Right atrium auricular region (tissue), 2 donors: Measurements from ENCODE around the gene RNF214. TPM values are rescaled to one million over a fixed set of nuclear protein-coding genes. Genes with fewer than 3 reads are reported as not detected.

Source experiments
- DNase-seq: peaks from one replicate; pipeline ENCODE4 v3.0.0-alpha.2; 2019; ENCODE audit warnings: low spot score
- H3K27ac ChIP-seq, 2 donors: fragments of 200-600 bp; sonication (generic); 1 replicate in 1 of 2; 2 replicates in 1 of 2; pipeline ENCODE4 v1.5.1; 2016 to 2019
- H3K27me3 ChIP-seq, 2 donors: fragments of 200-600 bp; sonication (generic); one replicate each; pipeline versions ENCODE4 v1.5.1 to v1.6.0; 2017 to 2019
- H3K36me3 ChIP-seq: fragments of 200-600 bp; sonication (generic); one replicate; pipeline ENCODE4 v1.5.1; 2016
- H3K4me1 ChIP-seq, 2 donors: fragments of 200-600 bp; sonication (generic); one replicate each; pipeline versions ENCODE4 v1.5.1 to v1.6.0; 2017 to 2019
- H3K4me3 ChIP-seq, 2 donors: fragments of 200-600 bp; sonication (generic); 1 replicate in 1 of 2; 2 replicates in 1 of 2; pipeline ENCODE4 v1.5.1; 2017 to 2019; ENCODE audit warnings: mild to moderate bottlenecking in 1 of 2, moderate library complexity in 1 of 2
- H3K9me3 ChIP-seq, 2 donors: fragments of 200-600 bp; sonication (generic); one replicate each; pipeline ENCODE4 v1.5.1; 2019
- total RNA-seq, 2 donors: library from RNA; depleted of rRNA; stranded (reverse); fragments of >200 nt; gene quantifications; one replicate each; pipeline ENCODE4 v1.1.0, GENCODE V29; 2016
- TF ChIP-seq, protein P1 (sequence below), 2 donors: fragments of 200-600 bp; sonication (generic); IDR thresholded peaks; one replicate each; pipeline ENCODE4 v1.5.1; 2019; ENCODE audit warnings: antibody characterized with exemption in 2 of 2

The RNF214 gene
- total RNA-seq, 2 donors from 2014 or later = 11.0 to 11.5 TPM

DNA sequence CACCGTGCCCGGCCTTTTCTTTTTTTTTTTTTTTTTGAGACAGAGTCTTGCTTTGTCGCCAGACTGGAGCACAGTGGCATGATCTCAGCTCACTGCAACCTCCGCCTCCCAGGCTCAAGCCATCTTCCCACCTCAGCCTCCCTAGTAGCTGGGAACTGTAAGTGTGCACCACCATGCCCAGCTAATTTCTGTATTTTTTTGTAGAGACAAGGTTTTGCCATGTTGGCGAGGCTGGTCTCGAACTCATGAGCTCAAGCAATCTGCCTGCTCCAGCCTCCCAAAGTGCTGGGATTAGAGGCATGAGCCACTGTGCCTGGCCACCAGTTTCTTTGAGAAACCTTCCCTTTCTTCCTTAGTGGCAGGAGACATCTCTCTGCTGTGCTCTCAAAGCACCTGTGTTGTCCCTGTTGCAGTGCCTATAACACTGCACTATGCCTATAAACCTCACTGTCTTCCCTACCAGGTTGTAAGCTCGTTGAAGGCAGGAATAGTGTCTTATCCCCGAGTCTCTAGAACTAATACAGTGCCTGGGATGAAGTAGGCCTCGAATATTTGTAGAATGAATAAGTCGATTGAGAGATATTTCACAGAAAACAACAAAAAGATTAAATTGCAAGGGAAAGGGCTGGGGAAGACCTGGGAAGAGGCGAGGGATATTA is 19.6 kb upstream of the RNF214 start:
- Histone ChIP-seq H3K4me3 (no peak overlapping the region), H3K4me1 (peaks cover 0 to 17% of the 10 kb centered on the region in 2 donors), H3K36me3 (peaks cover 12% of the 10 kb centered on the region), H3K27me3 (no peaks in the 10 kb centered on the region), H3K27ac (no peak overlapping the region), H3K9me3 (no peaks in the 10 kb centered on the region)
- TF ChIP-seq, protein P1, sequence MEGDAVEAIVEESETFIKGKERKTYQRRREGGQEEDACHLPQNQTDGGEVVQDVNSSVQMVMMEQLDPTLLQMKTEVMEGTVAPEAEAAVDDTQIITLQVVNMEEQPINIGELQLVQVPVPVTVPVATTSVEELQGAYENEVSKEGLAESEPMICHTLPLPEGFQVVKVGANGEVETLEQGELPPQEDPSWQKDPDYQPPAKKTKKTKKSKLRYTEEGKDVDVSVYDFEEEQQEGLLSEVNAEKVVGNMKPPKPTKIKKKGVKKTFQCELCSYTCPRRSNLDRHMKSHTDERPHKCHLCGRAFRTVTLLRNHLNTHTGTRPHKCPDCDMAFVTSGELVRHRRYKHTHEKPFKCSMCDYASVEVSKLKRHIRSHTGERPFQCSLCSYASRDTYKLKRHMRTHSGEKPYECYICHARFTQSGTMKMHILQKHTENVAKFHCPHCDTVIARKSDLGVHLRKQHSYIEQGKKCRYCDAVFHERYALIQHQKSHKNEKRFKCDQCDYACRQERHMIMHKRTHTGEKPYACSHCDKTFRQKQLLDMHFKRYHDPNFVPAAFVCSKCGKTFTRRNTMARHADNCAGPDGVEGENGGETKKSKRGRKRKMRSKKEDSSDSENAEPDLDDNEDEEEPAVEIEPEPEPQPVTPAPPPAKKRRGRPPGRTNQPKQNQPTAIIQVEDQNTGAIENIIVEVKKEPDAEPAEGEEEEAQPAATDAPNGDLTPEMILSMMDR (IDR thresholded peaks at IDR 0.05) = no peak
- no peak for DNase-seq

DNA sequence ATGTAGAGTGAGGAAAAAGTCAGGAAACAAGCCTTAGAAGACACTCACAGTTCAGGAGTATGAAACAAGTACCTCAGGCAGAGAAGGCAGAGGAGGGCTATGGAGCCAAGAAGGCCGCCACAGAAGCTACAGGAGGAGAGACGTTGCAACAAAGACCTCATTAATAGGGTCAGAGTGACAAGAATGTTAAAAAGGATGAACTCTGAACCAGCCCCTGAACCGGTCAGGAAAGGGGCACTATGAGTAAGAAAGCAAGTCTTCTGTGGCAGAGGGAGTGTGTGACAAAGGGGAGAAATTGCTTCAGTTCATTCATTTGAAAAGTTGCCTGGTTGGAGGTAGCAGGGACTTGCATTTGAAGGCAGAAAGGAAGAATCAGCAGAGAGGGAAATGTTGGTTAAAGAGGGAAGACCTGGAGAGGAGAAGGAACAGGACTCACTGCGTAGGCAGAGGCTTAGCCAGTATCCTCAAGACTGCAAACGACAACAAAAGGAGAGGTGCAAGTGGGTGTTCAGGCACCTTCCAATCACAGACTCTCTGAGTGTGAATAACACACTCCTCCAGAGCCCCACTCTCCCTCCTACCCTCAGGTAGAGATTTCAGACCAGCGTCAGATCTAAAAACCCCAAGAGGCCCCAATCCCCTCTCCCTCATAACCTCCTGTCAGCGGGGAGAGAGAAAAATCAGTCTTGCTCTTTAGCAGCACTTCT is 17.9 kb upstream of the RNF214 start:
- no peak for DNase-seq
- peaks cover 0 to 33% of the 10 kb centered on the region in 2 donors for H3K4me1 ChIP-seq
- no peaks in the 10 kb centered on the region for H3K9me3 ChIP-seq
- TF ChIP-seq, protein P1 (IDR thresholded peaks at IDR 0.05) = no peak
- H3K4me3 ChIP-seq = no peak overlapping the region
- no peaks in the 10 kb centered on the region for H3K27me3 ChIP-seq
- peaks cover 25% of the 10 kb centered on the region for H3K36me3 ChIP-seq
- no peak overlapping the region for H3K27ac ChIP-seq

DNA sequence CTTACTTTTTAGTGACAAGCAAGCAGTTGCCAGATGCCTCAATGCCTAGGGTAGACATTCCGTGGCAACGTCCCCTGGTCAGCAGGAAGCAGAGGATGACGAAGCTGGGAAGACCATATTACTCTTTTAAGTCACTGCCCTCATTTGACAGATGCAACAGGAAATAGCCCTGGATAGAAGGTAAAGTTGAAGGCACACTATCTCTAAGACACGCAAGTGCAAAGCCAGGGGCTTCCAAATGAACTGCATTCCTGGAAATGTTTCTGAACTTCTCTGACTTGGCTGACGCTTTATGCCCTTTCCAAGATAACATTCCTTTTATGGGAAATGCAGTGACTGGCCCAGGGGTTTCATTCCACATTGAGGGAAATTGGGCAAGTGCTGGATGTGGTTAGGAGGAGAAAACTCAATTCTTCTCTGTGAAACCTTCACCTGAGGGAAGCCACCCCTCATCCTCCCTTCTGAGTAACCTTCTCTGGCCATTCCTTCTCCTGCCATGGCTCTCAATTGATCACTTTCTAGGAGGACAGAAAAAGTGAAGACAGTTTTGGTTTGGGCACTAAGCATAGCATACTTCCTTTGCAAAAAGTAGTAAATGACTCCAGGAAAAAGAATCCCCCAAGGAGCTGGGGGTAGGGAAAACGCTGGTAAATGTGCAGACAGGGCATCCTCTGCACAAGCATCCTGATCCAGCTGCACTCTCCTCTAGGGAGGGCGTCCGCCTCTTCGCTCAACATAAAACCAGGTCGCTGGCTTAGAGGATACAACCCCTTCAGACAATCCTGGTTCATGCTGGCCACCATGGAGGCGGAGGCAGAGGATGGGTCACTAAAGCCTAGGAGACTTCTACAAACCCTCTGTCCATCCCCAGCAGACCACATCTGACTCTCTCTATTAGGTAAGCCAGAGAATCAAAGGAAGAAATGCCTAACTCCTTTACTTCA is 15.1 kb upstream of the RNF214 start:
- H3K27me3 ChIP-seq = no peaks in the 10 kb centered on the region
- no peaks in the 10 kb centered on the region for H3K9me3 ChIP-seq
- TF ChIP-seq, protein P1 (IDR thresholded peaks at IDR 0.05) = no peak
- peaks cover 30% of the 10 kb centered on the region for H3K36me3 ChIP-seq
- no peak overlapping the region for H3K4me3 ChIP-seq
- H3K27ac ChIP-seq = peak overlapping the region; percentile 84 to 95
- DNase-seq = no peak
- peaks cover 0 to 62% of the 10 kb centered on the region in 2 donors for H3K4me1 ChIP-seq

DNA sequence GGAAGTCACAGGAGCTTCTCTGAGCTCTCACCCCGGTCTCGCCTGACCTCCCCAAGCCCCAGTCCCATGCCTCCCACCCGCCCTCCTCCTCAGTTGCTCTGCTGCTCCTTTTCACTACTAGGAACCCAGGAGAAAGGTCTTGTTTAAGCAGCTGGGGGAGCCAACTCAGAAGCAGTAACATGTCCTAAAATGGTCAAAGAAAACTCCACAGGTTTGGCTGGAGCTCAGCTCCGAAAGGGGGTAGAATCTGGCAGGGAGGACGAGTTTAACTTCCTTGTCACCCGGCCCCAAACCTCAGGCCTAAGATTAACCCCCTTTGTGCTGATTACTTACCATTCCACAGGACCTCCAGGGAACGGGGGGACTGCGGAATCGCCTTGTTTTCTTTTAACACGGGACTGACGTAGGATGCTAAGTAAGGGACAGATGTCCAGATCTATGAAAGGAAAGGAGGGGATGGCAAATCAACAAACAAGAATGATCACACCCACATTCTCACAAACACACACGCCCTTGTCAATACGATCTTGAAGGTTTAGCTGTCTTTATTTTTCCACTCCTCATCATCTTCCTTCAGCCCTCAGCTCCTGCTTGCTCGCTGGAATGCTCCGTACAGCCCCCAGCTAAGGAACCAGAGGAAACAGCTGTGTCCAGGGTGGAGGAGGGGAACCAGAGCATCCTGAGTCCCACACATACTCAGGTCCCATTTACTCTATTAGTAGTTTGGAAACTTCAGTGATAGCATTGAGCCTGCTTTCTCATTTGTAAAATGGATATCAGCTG is 14.1 kb upstream of the RNF214 start:
- peaks cover 37% of the 10 kb centered on the region for H3K36me3 ChIP-seq
- peaks cover 0 to 68% of the 10 kb centered on the region in 2 donors for H3K4me1 ChIP-seq
- H3K9me3 ChIP-seq = no peaks in the 10 kb centered on the region
- H3K27me3 ChIP-seq = no peaks in the 10 kb centered on the region
- no peak for DNase-seq
- TF ChIP-seq, protein P1 (IDR thresholded peaks at IDR 0.05) = no peak
- no peak overlapping the region for H3K4me3 ChIP-seq
- peak overlapping the region; percentile 84 to 95 for H3K27ac ChIP-seq

DNA sequence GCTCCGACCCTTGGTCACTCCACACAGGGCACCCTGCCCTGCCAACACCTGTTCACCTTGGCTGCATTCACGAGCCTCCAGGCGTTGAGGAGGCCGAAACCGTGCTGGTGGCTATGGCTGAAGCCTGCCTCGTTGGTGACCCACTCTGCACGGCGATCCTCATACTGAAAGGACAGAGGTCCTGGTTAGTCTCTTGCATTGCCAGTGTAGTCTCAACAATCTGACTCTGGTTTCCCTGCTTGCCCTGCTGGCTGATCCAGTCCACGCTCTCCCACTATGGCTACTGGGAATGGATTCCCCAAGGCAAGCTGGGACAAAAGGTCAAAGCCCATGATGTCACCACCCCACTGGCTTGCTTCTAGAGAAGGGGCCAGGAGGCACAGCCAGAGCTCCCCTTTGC is 13.5 kb upstream of the RNF214 start:
- peaks cover 42% of the 10 kb centered on the region for H3K36me3 ChIP-seq

More for the DNA sequence above, 13.5 kb upstream of the RNF214 start:
- peaks cover 0 to 68% of the 10 kb centered on the region in 2 donors for H3K4me1 ChIP-seq
- peak overlapping the region; percentile 84 to 95 for H3K27ac ChIP-seq
- H3K27me3 ChIP-seq = no peaks in the 10 kb centered on the region
- TF ChIP-seq, protein P1 (IDR thresholded peaks at IDR 0.05) = no peak
- no peak overlapping the region for H3K4me3 ChIP-seq
- DNase-seq = no peak
- H3K9me3 ChIP-seq = no peaks in the 10 kb centered on the region
